ENCODE measurements around the gene CYTH3.

GRCh38 chr7:6246251-6246917 lies 26.0 kb downstream of the CYTH3 start:
- TF ChIP-seq CTCF (IDR thresholded peaks at IDR 0.05; ENCODE audit: poor library complexity) (no peak), EZH2 (IDR thresholded peaks at IDR 0.05; ENCODE audit: borderline replicate concordance) (no peak)

All from hepatocyte (in vitro differentiated cells).